ENCODE data around the gene XAF1. TPM values are rescaled to one million over a fixed set of nuclear protein-coding genes. Genes with fewer than 3 reads are reported as not detected.
"Not testable (repeated sequence)": the region's sequence is repeated elsewhere in the genome, so short reads cannot be mapped to it uniquely, and the experiment has no call there.

Gene XAF1, protein sequence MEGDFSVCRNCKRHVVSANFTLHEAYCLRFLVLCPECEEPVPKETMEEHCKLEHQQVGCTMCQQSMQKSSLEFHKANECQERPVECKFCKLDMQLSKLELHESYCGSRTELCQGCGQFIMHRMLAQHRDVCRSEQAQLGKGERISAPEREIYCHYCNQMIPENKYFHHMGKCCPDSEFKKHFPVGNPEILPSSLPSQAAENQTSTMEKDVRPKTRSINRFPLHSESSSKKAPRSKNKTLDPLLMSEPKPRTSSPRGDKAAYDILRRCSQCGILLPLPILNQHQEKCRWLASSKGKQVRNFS
- 67.4 TPM for total RNA-seq

DNA sequence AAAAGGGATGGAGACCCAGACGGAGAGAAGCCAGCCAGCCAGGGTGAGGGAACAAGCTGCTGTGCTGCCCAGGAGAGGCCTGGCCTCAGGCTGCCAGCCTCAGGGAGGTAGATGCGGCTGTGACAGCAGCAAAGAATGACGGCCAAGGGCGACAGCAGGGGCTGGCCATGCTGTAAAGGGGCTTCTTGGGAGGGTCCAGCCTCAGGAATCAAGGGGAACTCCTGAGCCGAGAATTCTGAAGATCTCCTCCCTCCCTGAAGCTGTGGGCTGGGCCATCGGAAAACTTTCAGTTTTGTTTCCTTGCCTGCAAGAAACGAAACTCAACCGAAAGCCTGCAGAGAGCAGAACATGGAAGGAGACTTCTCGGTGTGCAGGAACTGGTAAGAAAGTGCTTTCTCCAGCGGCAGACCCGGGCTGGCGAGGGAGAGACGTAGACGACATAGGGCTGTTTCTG, at the start of gene XAF1:
XAF1 (plus strand) TSS at position 316 of the 454 bp plus-strand sequence; CDS start at position 349, 33 bp downstream.
- intact Hi-C loops (cut with DNase I): no loop called here
- no peak for DNase-seq (ENCODE audit: low spot score)
- peak; percentile 73 for ATAC-seq

DNA sequence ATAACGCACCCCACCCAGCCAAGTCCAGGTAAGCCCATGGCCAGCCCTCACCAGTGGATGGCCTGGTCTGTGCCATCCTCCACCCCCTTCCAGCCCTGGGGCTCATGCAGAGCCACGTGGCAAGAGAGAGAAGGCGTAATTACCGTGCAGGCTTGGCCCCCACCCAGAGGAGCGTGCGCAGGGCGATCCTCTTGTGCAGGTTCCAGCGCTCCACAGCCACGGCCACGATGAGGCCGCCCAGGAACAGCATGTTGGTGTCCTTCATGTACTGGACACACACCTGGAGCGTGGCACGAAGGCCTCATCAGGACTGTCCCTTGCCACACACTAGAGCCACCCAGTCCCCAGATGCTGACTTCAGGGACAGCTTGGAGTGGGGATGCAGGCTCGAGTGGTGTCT, 49.3 kb upstream of the XAF1 start:
- intact Hi-C loops (cut with DNase I): no loop called here
- DNase-seq (ENCODE audit: low spot score): peak; percentile 26
- no peak for ATAC-seq

DNA sequence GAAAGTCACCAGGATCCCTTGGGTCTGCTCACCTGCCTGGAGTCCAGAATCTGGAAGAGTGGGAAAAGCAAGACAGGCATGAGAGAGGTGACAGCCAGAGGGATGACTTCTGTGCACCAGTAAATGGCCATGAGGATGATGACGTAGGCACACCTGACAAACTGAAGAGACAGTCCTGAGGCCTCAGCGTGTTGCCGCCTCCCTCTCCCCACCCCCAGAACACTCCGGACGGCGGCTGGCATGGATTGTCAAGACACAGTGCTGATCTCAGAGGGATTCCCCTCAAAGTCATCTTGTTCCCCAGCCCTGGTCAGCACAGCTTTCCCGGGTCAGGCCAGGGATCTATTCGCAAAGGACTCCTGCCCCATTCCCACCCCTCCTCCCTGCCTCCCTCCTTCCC, 48.9 kb upstream of the XAF1 start:
- DNase-seq (ENCODE audit: low spot score) (peak; percentile 8), ATAC-seq (no peak)
- intact Hi-C loops (cut with DNase I): no loop called here

DNA sequence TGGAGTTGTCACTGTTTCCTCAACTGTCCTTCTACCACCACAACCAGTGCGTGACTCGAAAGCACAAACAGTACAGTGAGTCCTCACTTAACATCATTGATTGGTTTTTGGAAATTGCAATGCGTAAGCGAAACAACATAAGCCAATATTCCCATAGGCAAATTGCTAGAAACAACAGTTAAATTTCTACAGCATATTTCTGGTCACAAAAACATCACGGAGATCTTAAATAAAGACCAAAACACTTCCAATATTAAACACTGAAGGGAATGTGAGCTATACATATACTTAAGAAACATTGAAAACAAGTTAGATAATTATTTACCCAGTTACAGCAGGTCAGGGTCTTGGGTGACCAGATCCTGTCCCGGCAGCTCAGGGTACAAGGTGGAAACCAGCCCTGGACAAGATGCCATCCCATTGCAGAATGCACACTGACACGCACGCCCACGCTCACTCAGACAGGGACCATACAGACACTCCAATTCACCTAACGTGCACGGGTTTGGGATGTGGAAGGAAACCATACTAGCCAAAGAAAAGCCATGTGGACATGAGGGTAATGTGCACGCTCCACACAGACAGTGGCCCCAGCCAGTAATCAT, 47.4 kb upstream of the XAF1 start:
- intact Hi-C loops (cut with DNase I): no loop called here
- ATAC-seq: no peak
- no peak for DNase-seq (ENCODE audit: low spot score)

DNA sequence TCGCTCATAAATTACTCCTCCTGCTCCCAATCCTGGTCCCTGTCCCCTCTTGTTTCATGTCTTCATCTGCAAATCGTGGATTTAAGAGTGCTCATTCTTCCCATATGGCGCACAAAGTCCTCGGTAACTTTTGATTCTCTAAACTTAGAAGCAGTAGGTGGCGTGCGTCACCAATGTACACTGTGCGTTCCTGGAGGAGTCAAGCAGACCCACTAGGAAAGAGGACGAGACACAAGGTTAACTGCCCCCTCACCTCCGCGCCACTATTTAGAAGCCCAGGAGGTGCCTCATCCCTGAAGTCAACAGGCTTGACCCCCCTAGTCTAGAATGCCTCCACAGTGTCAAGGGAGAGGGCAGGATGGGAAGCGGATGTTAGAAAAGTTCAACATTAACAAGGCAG, 45.5 kb upstream of the XAF1 start:
- no peak for DNase-seq (ENCODE audit: low spot score)
- no peak for ATAC-seq
- intact Hi-C loops (cut with DNase I): no loop called here

DNA sequence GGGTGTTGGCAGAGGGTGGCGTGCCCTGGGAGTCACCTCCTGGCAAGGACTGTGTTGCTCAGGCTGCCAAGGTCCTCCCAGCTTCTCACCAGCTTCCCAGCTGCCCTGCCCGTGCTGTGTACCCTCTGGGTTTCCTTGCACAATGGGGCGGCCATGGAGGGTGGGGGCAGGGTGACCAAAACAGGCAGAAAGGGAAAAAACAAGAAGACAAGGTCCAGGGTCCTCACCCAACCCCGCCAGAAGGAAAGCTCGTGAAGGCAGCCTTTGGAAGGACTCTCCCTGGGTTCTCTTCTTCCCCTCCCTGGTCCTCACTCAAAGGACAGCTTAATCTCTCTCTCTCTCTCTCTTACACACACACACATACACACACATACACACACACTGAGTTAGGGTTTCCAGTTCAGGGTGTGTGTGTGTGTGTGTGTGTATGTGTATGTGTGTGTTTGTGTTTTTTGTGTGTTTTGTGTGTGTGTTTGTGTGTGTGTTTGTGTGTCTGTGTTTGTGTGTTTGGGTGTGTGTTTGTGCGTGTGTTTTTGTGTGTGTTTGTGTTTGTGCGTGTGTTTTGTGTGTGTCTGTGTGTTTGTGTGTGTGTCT, 44.7 kb upstream of the XAF1 start:
- DNase-seq (ENCODE audit: low spot score): no peak
- intact Hi-C loops (cut with DNase I): no loop called here
- no peak for ATAC-seq

DNA sequence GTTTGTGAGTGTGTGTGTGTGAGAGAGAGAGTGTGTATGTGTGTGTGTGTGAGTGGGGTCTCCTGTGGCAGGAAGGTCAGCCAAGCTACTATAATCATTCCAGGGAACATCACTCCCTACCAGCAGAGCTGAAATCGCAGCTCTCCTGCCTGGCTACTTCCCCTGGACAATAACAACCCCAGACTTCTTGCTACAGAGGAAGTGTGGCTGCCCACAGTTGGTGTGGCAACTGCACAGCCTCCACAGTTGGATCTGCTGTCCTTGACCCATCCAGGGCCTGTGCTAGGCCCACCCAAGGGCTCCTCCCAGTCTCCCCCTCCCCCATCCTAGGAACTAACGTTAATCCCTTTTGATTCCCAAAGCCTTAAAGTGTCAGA, 44.2 kb upstream of the XAF1 start:
- no peak for ATAC-seq

DNA sequence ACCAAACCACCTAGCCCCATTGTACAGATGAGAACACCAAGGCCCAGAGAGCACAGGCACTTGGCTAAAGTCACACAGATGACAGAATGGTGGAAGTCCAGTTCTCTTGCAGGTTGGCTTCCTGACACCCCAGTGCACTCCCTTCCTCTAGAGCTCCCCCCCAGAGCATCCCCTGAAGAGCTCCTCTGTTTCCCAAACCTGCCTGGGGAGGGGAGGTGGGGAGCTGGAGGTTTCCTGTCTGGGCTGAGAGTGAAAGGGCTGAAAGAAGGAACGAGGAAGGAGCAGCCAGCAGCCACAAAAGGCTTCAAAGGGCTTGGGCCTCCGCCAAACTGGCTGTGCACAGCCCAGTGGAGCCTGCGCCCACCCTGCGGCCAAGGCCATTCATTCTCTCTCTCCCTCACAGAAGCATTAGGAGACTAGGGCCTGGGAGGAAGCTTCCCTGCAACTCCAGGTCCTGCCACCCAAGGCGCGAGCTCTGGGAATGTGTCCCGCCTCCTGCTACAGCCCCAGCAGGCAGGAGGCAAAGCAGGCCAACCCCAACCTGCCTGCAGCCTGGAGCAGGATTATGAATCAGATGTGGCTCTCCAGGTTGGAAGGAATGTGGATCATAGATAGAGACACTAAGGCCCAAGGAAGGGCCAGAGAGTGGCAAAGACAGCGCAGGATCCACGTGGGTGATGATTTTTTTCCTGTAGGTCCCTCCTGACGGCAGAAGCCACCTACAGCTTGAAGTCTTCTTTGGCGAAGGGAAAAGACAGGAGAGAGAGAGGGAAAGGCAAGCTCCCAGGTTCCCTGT, 43.6 kb upstream of the XAF1 start:
- ATAC-seq (no peak), DNase-seq (ENCODE audit: low spot score) (no peak)
- intact Hi-C loops (cut with DNase I): no loop called here

More for the DNA sequence above, 44.2 kb upstream of the XAF1 start:
- intact Hi-C loops (cut with DNase I): no loop called here
- no peak for DNase-seq (ENCODE audit: low spot score)

DNA sequence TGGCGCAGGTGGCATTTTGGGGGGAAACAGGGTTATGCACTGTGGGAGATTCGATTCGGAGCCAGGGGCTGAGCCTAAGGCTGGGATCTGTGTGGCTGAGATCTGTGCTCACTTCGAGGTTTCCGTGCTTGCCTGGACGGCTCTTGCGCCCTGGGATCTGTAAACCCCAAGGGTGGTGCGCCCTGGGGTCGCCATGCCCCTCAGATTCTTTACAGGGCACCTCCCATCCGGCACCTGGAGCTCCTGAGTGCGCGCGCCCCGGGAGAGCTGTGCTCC, 43.1 kb upstream of the XAF1 start:
- no peak for DNase-seq (ENCODE audit: low spot score)
- intact Hi-C loops (cut with DNase I): no loop called here
- no peak for ATAC-seq

DNA sequence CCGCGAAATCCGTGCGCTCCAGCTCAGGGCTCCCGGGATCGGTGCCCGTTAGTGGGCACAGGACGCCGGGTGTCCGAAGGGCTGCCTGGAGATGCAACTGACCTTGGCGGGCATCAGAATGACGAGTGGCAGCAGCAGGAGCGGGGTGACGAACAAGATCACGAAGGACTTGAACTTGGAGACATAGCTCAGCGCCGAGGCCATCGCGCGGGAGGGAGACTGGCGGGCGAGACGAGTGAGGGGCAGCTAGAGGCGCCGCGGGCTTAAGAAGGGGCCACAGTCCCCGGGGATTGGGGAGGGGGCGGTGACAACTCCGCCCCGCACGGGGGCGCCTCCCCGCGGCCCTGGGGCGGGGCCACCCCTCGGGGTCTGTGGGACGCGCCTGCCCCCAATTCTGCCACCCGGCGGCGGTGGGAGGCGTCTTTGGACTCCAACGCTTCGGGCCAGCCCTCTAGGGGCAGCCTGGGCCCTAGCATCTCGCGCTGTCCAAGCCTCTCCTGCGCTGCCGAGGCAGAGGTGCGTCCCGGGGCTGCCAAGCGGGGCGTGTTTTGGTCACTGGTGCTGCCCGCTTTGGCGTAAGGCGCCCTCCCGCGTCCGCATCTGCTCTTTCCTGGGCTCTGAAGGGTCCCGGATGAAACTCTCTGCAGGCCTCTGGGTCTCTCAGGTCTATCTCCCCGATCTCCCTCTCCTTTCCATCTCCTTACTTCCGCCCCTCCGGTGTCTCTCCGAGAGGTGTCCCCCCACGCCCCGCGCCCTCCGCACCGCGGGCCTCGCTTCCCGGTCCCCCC, 42.5 kb upstream of the XAF1 start, which contains the start of gene SLC13A5:
SLC13A5 (minus strand) TSS at position 240 of the 788 bp plus-strand sequence; CDS start at position 204, 36 bp downstream.
- intact Hi-C loops (cut with DNase I): no loop called here
- no peak for DNase-seq (ENCODE audit: low spot score)
- ATAC-seq: no peak

DNA sequence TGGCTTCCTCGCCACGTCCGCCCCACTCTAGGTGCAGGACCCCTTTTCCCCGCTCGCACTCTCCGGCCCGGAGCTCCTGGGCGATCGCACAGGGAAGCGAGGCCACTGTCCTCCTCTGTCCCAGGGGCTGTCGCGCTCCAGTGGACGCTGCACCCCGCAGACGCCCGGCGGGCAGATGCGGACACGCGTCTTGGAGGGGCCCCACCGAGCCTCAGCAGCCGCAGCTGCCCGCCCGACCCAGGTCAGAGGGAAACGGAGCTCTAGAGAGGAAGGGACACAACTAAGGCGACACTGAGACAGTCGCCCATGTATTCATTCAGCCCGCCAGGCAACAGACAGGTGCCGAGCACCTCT, 42.0 kb upstream of the XAF1 start:
- ATAC-seq (no peak), DNase-seq (ENCODE audit: low spot score) (no peak)
- intact Hi-C loops (cut with DNase I): no loop called here

DNA sequence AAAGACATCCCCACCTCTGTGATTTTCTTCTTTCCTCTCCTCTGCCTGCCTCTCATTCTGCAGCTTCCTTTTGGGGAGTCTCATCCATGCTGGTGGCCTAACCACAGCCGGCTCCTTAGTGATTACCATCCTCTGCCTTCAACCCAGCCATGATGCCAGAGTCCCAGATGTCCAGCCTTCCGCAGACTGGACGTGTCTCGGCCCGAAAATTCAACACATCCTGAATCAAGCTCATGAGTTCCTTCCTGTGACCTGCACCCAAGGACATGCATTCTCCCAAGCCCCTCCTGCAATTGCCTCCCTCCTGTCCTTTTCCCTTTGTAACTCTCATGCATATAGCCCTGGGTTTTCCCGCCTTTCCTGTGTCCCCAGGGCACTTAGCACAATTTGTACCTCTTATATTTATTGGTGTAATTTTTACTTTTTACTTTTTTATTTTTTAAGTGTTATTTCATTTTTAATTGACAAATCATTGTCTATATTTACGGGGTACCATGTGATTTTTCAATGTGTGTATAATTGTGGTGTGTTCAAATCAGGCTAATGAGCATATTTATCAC, 41.5 kb upstream of the XAF1 start:
- no peak for DNase-seq (ENCODE audit: low spot score)
- ATAC-seq: no peak
- intact Hi-C loops (cut with DNase I): no loop called here

DNA sequence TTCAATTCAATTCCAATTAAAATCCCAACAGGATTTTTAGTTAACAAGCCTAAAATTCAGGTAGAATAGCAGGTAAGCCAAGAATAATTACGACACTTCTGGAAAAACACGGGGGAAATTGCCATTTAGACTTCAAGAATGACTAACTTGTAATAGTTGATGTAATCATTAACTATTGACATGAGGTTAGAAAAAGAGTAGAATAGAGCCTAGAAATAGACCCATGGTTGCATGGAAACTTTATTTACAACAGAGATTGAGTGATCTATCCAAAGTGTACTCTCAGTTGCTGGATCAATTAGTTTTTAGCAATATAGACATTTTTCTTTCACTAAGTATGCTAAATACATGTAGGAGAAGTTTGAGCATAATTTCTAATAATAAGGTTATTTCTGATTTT, 39.1 kb upstream of the XAF1 start:
- DNase-seq (ENCODE audit: low spot score) (no peak), ATAC-seq (no peak)
- intact Hi-C loops (cut with DNase I): no loop called here

DNA sequence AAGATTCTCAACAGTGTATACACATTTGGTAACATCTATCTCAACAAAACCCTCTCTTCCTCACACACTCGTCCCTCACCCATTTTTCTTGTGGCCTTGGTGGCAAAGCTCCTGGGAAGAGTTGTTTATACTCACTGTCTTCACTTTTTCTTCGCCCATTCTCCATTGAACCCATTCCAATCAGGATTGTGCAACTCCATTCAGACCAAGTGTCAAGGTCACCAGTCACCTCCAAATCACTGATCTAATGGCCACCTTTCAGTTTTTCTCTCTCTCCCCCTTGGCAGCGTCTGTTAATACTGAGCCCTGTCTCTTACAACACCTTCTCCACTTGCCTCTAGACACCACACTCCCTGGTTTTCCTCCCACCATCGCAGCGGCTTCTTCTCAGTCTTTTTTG, 34.1 kb upstream of the XAF1 start:
- no peak for DNase-seq (ENCODE audit: low spot score)
- ATAC-seq: no peak
- intact Hi-C loops (cut with DNase I): no loop called here

DNA sequence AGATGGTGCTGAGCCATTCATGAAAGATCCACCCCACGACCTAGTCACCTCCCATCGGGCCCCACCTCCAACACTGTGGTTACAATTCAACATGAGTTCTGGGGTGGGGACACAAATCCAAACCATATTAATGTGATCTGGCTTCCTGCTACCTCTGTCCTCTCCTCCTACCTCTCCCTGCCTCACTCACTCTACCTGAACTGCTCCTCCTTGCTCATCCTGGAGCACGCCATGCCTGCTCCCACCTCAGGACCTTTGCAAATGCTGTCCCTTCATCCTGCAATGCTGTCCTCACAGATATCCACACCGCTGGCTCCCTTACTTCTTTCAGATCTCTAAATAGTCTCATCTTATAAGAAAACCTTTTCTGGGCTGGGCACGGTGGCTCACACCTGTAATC, 31.8 kb upstream of the XAF1 start:
- ATAC-seq: no peak
- intact Hi-C loops (cut with DNase I): no loop called here
- DNase-seq (ENCODE audit: low spot score): no peak

DNA sequence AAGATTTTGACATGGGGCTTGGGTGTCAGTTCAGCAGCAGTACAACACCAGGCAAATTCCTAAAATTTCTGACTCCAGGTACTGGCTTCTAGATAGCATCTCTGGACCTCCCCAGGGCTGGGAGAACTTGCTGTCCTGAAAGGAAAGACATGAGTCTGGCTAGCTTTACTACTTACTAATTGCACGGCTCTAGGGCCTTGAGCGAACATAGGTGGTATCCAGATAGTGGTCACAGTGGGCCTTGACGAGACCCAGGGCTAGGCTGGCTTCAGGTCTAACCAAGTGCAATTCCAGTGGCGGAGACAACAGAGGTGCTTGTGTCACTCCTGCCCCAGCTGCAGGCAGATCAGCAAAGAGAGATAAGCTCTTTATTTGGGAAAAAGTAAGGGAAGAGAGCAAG, 26.3 kb upstream of the XAF1 start:
- no peak for DNase-seq (ENCODE audit: low spot score)
- intact Hi-C loops (cut with DNase I): no loop called here
- no peak for ATAC-seq

DNA sequence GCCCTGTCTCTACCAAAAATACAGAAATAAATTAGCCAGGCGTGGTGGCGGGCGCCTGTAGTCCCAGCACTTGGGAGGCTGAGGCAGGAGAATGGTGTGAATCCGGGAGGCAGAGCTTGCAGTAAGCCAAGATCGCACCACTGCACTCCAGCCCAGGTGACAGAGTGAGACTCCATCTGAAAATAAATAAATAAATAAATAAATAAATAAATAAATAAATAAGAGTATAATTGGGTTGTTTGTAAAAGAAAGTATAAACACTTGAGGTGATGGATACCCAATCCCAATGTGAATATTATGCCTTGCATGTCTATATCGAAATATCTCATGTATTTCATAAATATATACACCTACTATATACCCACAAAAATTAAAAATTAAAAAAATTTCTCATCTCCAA, 9.2 kb upstream of the XAF1 start:
- intact Hi-C loops (cut with DNase I): not testable (repeated sequence)

DNA sequence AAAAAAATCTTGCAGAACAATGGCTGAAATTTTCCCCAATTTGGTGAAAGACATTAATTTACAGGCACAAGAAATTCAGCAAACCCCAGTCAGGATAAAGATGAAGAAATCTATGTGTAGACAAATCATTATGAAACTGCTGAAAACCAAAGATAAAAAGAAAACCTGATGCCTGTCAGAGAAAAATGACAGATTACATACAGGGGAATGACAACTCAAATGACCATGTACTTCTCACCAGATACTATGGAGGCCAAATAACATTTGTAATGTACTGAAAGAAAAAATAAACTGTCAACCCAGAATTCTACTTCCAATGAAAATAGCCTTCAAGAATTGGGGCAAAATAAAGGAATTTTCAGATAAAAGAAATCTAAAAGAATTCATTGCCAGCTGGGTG, 7.2 kb upstream of the XAF1 start:
- ATAC-seq: no peak
- DNase-seq (ENCODE audit: low spot score): no peak
- intact Hi-C loops (cut with DNase I): no loop called here

More for the DNA sequence above, 9.2 kb upstream of the XAF1 start:
- not testable (repeated sequence) for DNase-seq (ENCODE audit: low spot score); ATAC-seq

DNA sequence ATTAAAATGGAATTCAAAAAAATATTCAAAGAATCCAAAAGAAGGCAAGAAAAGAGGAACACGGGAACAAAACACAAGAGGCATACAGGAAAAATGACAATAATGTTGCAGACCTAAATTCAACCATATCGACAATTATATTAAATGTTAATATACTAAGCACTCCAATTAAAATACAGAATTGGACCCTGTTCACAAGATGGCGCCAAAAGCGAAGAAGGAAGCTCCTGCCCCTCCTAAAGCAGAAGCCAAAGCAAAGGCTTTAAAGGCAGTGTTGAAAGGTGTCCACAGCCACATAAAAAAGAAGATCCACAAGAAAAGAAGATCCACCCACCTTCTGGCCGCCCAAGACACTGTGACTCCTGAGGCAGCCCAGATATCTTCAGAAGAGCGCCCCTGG, 6.3 kb upstream of the XAF1 start:
- intact Hi-C loops (cut with DNase I): no loop called here
- ATAC-seq: no peak
- no peak for DNase-seq (ENCODE audit: low spot score)
